Measurements from ENCODE around the gene UCK2. TPM values are rescaled to one million over a fixed set of nuclear protein-coding genes. Genes with fewer than 3 reads are reported as not detected.

UCK2 gene
- total and polyA plus RNA-seq, 10 of the 15 experiments (the other 5 are each of a cell fraction or from before 2014, with no cell fraction given): 55.3 to 106 (median 84.9) TPM

DNA sequence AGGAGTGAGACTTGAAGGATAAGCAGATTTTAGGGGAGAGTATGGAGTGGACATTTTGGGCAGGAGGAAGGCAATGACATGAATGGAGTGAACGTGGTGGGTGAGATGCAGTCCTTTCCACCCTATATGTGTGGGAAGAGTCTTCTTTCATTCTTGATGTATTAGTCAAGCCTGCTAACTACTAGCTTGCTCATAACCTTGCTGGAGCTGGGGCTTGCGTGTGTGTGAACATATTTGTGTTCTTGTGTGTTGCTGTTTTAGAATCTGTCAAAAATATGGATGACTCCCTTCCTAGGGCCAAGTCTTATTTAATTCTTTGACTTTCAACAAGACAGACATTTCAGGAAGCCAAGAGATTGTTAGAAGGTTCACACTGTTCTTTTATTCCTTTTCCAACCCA, 132.7 kb downstream of the UCK2 start:
- POLR2A ChIA-PET: no interaction called here
- intact Hi-C loops (cut with micrococcal nuclease; ENCODE audit: unreplicated experiment) (no loop called here), in situ Hi-C loops (cut with MboI) (no loop called here)
- no peak overlapping the region for H3K9ac ChIP-seq (ENCODE audit: control insufficient read depth, insufficient read depth, low read length)
- H3K4me2 ChIP-seq (ENCODE audit: control insufficient read depth, insufficient read depth): no peak overlapping the region
- ATAC-seq (no peak), FAIRE-seq (no peak), DNase-seq (ENCODE audit: low read depth, low spot score) (no peak)
- H3K4me3 ChIP-seq: no peak overlapping the region
- H3K4me1 ChIP-seq (ENCODE audit: control insufficient read depth, insufficient read depth, low read length): no peaks in the 10 kb centered on the region
- no peak overlapping the region for H3K27ac ChIP-seq (ENCODE audit: control insufficient read depth, insufficient read depth)
- no peaks in the 10 kb centered on the region for H4K20me1 ChIP-seq (ENCODE audit: control insufficient read depth, insufficient read depth)
- no peaks in the 10 kb centered on the region for H3K79me2 ChIP-seq (ENCODE audit: control insufficient read depth, insufficient read depth, low read length)
- RAD21 ChIA-PET (ENCODE audit: unreplicated experiment): no interaction called here
- BruUV-seq (replicated peaks): no TSS peak
- SMC1A ChIA-PET (ENCODE audit: uncharacterized antibody, unreplicated experiment): no interaction called here
- no peaks in the 10 kb centered on the region for H3K27me3 ChIP-seq (replicated peaks in 1 of 2; ENCODE audit: control insufficient read depth in 2 of 2, insufficient read depth in 2 of 2, low read length in 1 of 2)
- CTCF ChIA-PET: interaction anchor here (1.5 kb wide), 1 partner anchor 18 kb away, joined by 3 read pairs; no protein-coding TSS in a partner anchor
- no peaks in the 10 kb centered on the region for H3K36me3 ChIP-seq (ENCODE audit: control insufficient read depth in 2 of 2, insufficient read depth in 2 of 2, low read length in 1 of 2)
- no peaks in the 10 kb centered on the region for H3K9me3 ChIP-seq (replicated peaks; ENCODE audit: control insufficient read depth, insufficient read depth, low read length)
- no peak overlapping the region for H2AFZ ChIP-seq (ENCODE audit: control insufficient read depth, low read depth, low read length)
- WGBS (ENCODE audit: insufficient coverage, insufficient replicate concordance, low lambda C conversion rate, missing lambda C conversion rate): 21% methylated on average over 2 of the region's 2 CpGs
- no peak for TF ChIP-seq SUPT20H (IDR thresholded peaks at IDR 0.05; ENCODE audit: borderline replicate concordance, control insufficient read depth, low read depth, low read length)
- TF ChIP-seq ATF3 (IDR thresholded peaks at IDR 0.05; ENCODE audit: borderline replicate concordance, extremely low read depth, low read depth, low read length): no peak
- TF ChIP-seq IRF4 (IDR thresholded peaks at IDR 0.05; ENCODE audit: low read depth, low read length): no peak
- TF ChIP-seq BRCA1 (IDR thresholded peaks at IDR 0.05; ENCODE audit: low read depth, low read length): no peak
- TF ChIP-seq NFYB (IDR thresholded peaks at IDR 0.05; ENCODE audit: insufficient read depth, low read depth, low read length): no peak
- no peak for TF ChIP-seq KLF5 (IDR thresholded peaks at IDR 0.05; ENCODE audit: partially characterized antibody)
- TF ChIP-seq MTA2 (IDR thresholded peaks at IDR 0.05; ENCODE audit: low read depth): no peak
- TF ChIP-seq BACH1 (IDR thresholded peaks at IDR 0.05; ENCODE audit: borderline replicate concordance): no peak
- TF ChIP-seq, protein P1, sequence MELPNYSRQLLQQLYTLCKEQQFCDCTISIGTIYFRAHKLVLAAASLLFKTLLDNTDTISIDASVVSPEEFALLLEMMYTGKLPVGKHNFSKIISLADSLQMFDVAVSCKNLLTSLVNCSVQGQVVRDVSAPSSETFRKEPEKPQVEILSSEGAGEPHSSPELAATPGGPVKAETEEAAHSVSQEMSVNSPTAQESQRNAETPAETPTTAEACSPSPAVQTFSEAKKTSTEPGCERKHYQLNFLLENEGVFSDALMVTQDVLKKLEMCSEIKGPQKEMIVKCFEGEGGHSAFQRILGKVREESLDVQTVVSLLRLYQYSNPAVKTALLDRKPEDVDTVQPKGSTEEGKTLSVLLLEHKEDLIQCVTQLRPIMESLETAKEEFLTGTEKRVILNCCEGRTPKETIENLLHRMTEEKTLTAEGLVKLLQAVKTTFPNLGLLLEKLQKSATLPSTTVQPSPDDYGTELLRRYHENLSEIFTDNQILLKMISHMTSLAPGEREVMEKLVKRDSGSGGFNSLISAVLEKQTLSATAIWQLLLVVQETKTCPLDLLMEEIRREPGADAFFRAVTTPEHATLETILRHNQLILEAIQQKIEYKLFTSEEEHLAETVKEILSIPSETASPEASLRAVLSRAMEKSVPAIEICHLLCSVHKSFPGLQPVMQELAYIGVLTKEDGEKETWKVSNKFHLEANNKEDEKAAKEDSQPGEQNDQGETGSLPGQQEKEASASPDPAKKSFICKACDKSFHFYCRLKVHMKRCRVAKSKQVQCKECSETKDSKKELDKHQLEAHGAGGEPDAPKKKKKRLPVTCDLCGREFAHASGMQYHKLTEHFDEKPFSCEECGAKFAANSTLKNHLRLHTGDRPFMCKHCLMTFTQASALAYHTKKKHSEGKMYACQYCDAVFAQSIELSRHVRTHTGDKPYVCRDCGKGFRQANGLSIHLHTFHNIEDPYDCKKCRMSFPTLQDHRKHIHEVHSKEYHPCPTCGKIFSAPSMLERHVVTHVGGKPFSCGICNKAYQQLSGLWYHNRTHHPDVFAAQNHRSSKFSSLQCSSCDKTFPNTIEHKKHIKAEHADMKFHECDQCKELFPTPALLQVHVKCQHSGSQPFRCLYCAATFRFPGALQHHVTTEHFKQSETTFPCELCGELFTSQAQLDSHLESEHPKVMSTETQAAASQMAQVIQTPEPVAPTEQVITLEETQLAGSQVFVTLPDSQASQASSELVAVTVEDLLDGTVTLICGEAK (IDR thresholded peaks at IDR 0.05; ENCODE audit: borderline replicate concordance): no peak
- TF ChIP-seq GABPA (IDR thresholded peaks at IDR 0.05; ENCODE audit: low read depth): no peak
- TF ChIP-seq JUNB (IDR thresholded peaks at IDR 0.05): no peak
- no peak for TF ChIP-seq MYC (IDR thresholded peaks at IDR 0.05; ENCODE audit: insufficient read depth, insufficient read length, insufficient replicate concordance, low read length, severe bottlenecking)
- TF ChIP-seq POLR2A (IDR thresholded peaks at IDR 0.05; ENCODE audit: low read depth, low read length): no peak
- TF ChIP-seq CBX5 (IDR thresholded peaks at IDR 0.05; ENCODE audit: low read depth): no peak
- no peak for TF ChIP-seq NR2C2 (IDR thresholded peaks at IDR 0.05; ENCODE audit: borderline replicate concordance, control insufficient read depth, insufficient read length, low read depth)
- TF ChIP-seq SPI1 (IDR thresholded peaks at IDR 0.05; ENCODE audit: borderline replicate concordance, insufficient read depth, low read depth, low read length): no peak
- TF ChIP-seq ELK1 (IDR thresholded peaks at IDR 0.05; ENCODE audit: low read depth, low read length): no peak
- TF ChIP-seq, protein P2, sequence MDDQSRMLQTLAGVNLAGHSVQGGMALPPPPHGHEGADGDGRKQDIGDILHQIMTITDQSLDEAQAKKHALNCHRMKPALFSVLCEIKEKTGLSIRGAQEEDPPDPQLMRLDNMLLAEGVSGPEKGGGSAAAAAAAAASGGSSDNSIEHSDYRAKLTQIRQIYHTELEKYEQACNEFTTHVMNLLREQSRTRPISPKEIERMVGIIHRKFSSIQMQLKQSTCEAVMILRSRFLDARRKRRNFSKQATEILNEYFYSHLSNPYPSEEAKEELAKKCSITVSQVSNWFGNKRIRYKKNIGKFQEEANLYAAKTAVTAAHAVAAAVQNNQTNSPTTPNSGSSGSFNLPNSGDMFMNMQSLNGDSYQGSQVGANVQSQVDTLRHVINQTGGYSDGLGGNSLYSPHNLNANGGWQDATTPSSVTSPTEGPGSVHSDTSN (IDR thresholded peaks at IDR 0.05; ENCODE audit: insufficient replicate concordance, low read depth, low read length): no peak
